ENCODE data around the gene JPH3. TPM values are rescaled to one million over a fixed set of nuclear protein-coding genes. Genes with fewer than 3 reads are reported as not detected.

Gene JPH3
- polyA plus RNA-seq, 4 donors, result 0.55 to 1.1 (median 0.66) TPM

DNA sequence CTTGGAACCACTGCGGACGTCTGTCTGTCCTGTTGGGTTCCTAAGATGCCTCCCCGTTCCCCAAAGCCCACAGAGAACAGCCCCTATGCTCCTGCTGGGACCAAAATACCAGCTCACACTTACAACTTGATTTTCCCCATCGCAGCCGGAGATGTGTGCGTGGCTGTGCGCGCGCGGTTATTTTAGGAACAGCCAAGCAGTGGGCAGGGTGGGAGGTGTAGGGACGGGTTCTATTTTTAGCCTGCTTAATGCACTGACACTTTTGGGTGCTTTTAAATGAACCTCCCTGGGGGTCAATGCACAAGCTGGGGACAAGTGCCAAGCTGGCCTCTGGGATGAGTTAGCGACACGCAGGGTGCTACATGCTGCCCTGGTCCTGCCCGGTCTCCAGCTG is 89.4 kb downstream of the JPH3 start:
- DNase-seq (ENCODE audit: low read depth in 4 of 4, low spot score in 3 of 4), result no peak

DNA sequence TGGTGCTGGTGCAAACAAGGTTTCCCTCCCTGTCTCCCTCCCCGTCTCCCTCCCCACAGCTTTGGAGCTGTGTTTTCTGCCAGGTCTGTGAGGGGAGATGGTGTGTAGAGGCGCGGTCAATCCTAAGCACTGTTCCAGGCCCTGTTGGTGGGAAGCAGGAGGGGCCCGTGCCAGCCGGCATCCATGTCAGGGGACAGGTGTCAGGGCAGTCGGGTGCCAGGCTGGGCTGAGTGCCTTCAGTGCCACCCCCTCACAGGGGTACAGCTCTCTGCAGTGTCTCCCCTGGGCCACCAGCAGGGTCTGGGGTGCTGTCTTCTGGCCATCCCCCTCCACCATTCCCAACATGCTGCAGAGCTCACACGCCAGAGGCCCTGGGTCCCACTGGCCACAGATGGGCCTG is 89.9 kb downstream of the JPH3 start:
- DNase-seq (ENCODE audit: low read depth in 4 of 4, low spot score in 3 of 4), result no peak

- DNase-seq (ENCODE audit: low read depth in 4 of 4, low spot score in 3 of 4), result no peak
These were observed 90.4 kb downstream of the JPH3 start for GRCh38 chr16:87692756-87693155.

DNA sequence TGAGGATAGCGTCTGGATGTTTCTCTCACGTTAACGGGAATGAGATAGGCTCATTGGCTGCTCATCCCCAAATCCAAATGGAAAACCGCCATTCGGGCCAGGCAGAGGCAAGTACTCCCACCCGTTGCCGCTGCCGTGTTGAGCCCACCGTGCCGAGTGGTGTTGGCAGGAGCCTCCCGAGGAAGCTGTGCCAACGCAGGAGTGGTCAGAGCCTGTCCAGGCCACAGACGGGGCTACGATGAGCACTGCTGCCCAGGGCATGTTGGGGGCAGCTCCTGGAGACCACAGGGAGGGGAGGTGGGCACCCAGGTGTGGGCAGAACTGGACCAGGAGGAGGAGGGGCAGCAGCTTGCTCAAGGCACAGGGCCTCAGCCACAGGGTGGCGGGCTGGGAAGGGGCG is 91.5 kb downstream of the JPH3 start:
- no peak for DNase-seq (ENCODE audit: low read depth in 4 of 4, low spot score in 3 of 4)

- DNase-seq (ENCODE audit: low read depth in 4 of 4, low spot score in 3 of 4), result no peak
These were observed 92.3 kb downstream of the JPH3 start for GRCh38 chr16:87694441-87695125.

DNA sequence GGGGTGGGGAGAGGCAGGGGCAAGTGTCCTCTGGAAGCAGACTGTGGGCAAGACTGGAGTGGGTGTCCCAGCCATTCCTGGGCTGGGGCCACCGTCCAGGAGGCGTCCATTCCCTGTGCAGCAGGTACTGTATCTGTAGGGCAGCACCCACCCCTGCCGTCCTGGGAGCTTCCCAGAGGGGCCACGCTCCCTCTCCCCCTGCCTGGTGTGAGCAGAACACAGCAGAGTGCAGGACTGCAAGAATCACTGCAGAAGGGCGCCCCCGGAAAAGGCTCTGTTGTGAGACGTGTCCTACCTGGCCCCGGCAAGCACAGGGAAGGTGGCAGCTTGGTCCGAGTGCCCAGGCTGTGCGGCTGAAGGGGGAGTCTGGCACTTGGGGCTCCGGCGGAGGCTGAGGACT is 93.2 kb downstream of the JPH3 start:
- DNase-seq (ENCODE audit: low read depth in 4 of 4, low spot score in 3 of 4), result no peak

GRCh38 chr16:87696726-87697125 is 94.4 kb downstream of the JPH3 start:
- no peak for DNase-seq (ENCODE audit: low read depth in 4 of 4, low spot score in 3 of 4)

GRCh38 chr16:87697256-87697655 is 94.9 kb downstream of the JPH3 start:
- DNase-seq (ENCODE audit: low read depth in 4 of 4, low spot score in 3 of 4), result no peak

- DNase-seq (ENCODE audit: low read depth in 4 of 4, low spot score in 3 of 4), result no peak
These were observed 95.5 kb downstream of the JPH3 start for GRCh38 chr16:87697792-87698191.

DNA sequence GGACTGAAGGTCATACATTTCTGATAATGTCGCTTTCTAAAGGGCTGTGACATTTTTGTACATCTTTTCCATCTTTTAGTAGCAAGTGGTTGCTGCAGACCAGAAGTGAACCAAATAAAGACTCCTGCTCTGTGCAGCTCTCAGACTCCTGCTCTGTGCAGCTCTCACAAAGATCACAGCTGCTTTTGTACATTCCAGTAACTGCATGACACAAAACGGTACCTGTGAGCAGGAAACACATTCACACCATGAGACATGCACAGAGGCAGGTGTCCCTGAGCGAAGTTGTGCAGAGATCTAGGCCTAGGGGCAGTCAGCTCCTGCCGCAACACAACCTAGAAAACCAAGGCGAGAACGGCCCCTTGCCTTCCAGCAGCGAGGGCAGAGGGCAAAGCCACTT is 95.9 kb downstream of the JPH3 start:
- no peak for DNase-seq (ENCODE audit: low read depth in 4 of 4, low spot score in 3 of 4)

- DNase-seq (ENCODE audit: low read depth in 4 of 4, low spot score in 3 of 4), result no peak
These were observed 96.4 kb downstream of the JPH3 start for GRCh38 chr16:87698676-87699199.

GRCh38 chr16:87700406-87701077 is 98.2 kb downstream of the JPH3 start:
- no peak for DNase-seq (ENCODE audit: low read depth in 4 of 4, low spot score in 3 of 4)

DNA sequence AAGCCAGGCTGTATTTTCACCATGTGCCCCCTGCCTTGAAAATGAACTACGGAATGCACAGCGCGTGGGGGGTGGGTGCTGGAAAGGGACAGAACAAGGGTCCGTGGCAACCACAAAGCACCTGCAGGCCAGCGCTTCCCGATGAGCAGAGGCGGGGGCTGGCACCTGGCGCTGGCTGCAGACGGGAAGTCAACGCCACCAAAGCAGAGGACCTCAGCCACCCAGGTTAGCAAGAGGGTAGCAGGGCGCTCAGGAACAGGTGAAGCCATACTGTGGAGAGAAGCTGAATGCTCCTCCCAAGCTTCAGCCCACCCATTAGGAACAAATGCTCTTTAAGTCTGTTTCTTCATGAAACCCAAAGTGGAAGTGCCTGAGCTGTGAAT is 98.8 kb downstream of the JPH3 start:
- DNase-seq (ENCODE audit: low read depth in 4 of 4, low spot score in 3 of 4), result no peak

- no peak for DNase-seq (ENCODE audit: low read depth in 4 of 4, low spot score in 3 of 4)
These were observed 99.2 kb downstream of the JPH3 start for GRCh38 chr16:87701505-87701921.

- DNase-seq (ENCODE audit: low read depth in 4 of 4, low spot score in 3 of 4), result no peak
These were observed 100.1 kb downstream of the JPH3 start for GRCh38 chr16:87702325-87702811.

- DNase-seq (ENCODE audit: low read depth in 4 of 4, low spot score in 3 of 4), result no peak
These were observed 100.8 kb downstream of the JPH3 start for GRCh38 chr16:87703071-87703470.

DNA sequence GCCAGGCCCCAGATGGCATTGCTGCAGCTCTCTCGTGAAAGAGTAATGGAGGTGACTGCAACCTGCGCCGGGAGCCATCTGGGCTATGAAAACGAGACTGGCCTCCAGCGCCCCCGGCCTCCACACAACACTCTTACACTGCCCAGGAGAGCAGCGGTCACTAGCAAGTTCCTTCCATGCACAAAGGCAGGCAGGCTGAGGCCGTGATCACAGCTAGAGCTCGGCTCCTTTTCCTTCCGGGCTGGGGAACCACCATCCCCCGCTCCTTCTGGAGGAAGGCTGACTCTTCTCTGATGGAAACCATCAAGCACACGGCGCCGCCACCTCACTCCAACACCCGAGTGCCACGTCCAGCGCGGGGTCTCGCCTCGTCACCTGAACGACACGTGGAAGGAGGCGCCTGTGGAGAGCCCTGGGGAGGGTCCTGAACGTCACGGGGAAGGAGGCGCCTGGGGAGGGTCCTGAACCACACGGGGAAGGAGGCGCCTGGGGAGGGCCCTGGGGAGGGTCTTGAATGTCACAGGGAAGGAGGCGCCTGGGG is 101.6 kb downstream of the JPH3 start:
- no peak for DNase-seq (ENCODE audit: low read depth in 4 of 4, low spot score in 3 of 4)

DNA sequence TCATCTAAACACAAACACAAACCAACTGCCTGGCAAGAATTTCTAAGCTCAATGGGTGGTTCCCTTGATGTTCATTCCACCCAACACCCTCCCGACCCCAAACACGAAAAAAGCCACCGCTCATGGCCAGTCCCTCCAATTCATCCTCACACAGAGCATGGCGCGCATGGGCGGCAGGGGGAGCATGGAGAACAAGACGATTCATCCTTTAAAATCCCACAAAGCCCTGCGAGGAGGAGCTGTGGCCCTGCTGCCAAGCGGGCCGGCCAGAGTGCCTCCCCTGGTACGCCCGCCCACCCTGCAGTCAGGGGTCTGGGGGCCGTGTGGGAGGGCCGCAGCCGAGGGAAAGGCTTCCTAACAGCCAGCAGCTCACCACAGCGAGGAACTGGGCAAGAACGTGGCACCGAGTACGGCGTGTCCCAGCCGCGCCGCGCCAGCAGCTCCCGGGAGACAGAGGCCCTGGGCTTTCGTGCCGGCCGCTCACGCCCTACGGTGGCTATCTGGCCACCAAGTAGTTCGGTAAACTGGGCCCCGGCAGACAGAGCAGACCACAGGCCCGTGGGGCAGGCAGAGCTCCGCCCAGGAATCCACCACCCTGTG is 102.5 kb downstream of the JPH3 start:
- DNase-seq (ENCODE audit: low read depth in 4 of 4, low spot score in 3 of 4), result no peak

GRCh38 chr16:87705771-87706277 is 103.5 kb downstream of the JPH3 start:
- DNase-seq (ENCODE audit: low read depth in 4 of 4, low spot score in 3 of 4), result no peak

DNA sequence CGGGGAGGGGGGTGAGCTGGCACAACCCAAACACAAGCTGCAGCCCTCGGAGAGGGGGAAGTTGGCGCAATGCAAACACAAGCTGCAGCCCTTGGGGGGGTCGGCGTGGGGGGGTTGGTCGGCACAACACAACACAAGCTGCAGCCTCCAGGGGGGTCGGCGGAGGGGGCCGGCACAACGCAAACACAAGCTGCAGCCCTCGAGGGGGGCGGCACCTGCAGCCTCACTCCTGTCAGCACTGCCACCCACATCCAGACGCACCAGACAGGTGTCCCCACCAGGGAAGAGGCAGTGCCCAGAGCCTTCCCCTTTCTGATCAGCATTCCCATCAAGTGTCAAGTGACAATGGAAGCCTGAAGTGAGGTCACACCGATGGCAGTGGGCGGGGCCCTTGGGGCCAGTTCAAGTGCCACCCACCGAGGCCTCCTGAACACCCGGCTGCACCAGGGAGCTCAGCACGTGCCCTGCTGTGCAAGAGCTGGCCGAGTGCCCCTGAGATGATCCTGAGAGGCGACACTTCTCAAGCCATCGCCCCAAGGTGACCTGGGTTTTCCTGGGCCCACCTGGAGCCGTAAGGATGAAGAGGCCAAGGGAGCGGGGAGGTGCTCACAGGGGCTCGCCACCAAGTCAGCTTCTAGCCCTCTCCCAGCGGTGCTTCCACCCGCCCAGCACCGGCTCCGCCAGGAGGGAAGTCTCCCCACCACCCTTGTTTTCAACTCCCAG is 104.1 kb downstream of the JPH3 start:
- no peak for DNase-seq (ENCODE audit: low read depth in 4 of 4, low spot score in 3 of 4)

- DNase-seq (ENCODE audit: low read depth in 4 of 4, low spot score in 3 of 4), result no peak
These were observed 104.8 kb downstream of the JPH3 start for GRCh38 chr16:87707097-87707496.
